Measurements from ENCODE around the gene NRXN2.

The NRXN2 gene

GRCh38 chr11:64752175-64752970 is 29.4 kb upstream of the NRXN2 start:
- Histone ChIP-seq H3K27ac (ENCODE audit: extremely low read depth, low read depth, low read length) (no peak overlapping the region), H3K4me3 (ENCODE audit: low read depth, low read length) (no peak overlapping the region), H3K36me3 (ENCODE audit: control insufficient read depth in 2 of 2, insufficient read depth in 1 of 2, low read length in 2 of 2) (peaks cover 0 to 3% of the 10 kb centered on the region in 2 experiments; a peak in 1 of 3 replicates), H3K9me3 (ENCODE audit: control insufficient read depth, insufficient read depth, low read depth, low read length) (no peaks in the 10 kb centered on the region), H3K4me1 (ENCODE audit: control insufficient read depth, insufficient read depth, low read length) (no peaks in the 10 kb centered on the region)
- TF ChIP-seq ZBTB17 (tag by site-specific recombination; IDR thresholded peaks at IDR 0.05) (peak; percentile 65; the same call in 1 of the 2 replicates), ZIC2 (tag by site-specific recombination; IDR thresholded peaks at IDR 0.05) (no peak)
- POLR2A ChIA-PET, result interaction anchor here (0.6 to 0.7 kb wide), 2 partner anchors 26 to 581 kb away, joined by 3 read pairs; partner anchors contain the start of genes DPF2 and SF1
- CTCF ChIA-PET, result interaction anchor here (0.6 to 1.7 kb wide), 4 partner anchors 9 to 263 kb away, joined by 4 to 15 read pairs (median 4); partner anchors contain the start of gene RASGRP2

GRCh38 chr11:64751580-64751979 is 28.6 kb upstream of the NRXN2 start:
- H3K4me1 ChIP-seq (ENCODE audit: control insufficient read depth, insufficient read depth, low read length), result no peaks in the 10 kb centered on the region
- no peak overlapping the region for H3K27ac ChIP-seq (ENCODE audit: extremely low read depth, low read depth, low read length)
- POLR2A ChIA-PET, result interaction anchor here (0.6 kb wide), 1 partner anchor 582 kb away, joined by 3 read pairs; the partner anchor contains the start of gene DPF2
- TF ChIP-seq ZNF302 (tag by site-specific recombination; IDR thresholded peaks at IDR 0.05; ENCODE audit: low read depth) (no peak), GLI2 (tag by site-specific recombination; IDR thresholded peaks at IDR 0.05; ENCODE audit: borderline replicate concordance, low read depth) (no peak), ZNF221 (tag by site-specific recombination; IDR thresholded peaks at IDR 0.05; ENCODE audit: borderline replicate concordance) (no peak), ZNF561 (tag by site-specific recombination; IDR thresholded peaks at IDR 0.05; ENCODE audit: borderline replicate concordance) (no peak), MEIS1 (CRISPR knock-in tag; IDR thresholded peaks at IDR 0.05; ENCODE audit: borderline replicate concordance) (no peak), ZNF138 (tag by site-specific recombination; IDR thresholded peaks at IDR 0.05; ENCODE audit: borderline replicate concordance) (no peak), ZNF600 (tag by site-specific recombination; IDR thresholded peaks at IDR 0.05) (no peak), ZNF692 (tag by site-specific recombination; IDR thresholded peaks at IDR 0.05) (no peak), ZNF2 (tag by site-specific recombination; IDR thresholded peaks at IDR 0.05) (no peak), ZNF768 (tag by site-specific recombination; IDR thresholded peaks at IDR 0.05) (no peak), ZNF23 (tag by site-specific recombination; IDR thresholded peaks at IDR 0.05; ENCODE audit: borderline replicate concordance) (no peak), ZNF677 (tag by site-specific recombination; IDR thresholded peaks at IDR 0.05) (no peak), ZNF514 (tag by site-specific recombination; IDR thresholded peaks at IDR 0.05) (no peak), GLIS2 (tag by site-specific recombination; IDR thresholded peaks at IDR 0.05) (no peak), KLF10 (tag by site-specific recombination; IDR thresholded peaks at IDR 0.05) (no peak), ZNF433 (tag by site-specific recombination; IDR thresholded peaks at IDR 0.05; ENCODE audit: low read depth) (no peak)
- TF ChIP-seq, protein P1, sequence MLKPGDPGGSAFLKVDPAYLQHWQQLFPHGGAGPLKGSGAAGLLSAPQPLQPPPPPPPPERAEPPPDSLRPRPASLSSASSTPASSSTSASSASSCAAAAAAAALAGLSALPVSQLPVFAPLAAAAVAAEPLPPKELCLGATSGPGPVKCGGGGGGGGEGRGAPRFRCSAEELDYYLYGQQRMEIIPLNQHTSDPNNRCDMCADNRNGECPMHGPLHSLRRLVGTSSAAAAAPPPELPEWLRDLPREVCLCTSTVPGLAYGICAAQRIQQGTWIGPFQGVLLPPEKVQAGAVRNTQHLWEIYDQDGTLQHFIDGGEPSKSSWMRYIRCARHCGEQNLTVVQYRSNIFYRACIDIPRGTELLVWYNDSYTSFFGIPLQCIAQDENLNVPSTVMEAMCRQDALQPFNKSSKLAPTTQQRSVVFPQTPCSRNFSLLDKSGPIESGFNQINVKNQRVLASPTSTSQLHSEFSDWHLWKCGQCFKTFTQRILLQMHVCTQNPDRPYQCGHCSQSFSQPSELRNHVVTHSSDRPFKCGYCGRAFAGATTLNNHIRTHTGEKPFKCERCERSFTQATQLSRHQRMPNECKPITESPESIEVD (tag by site-specific recombination; IDR thresholded peaks at IDR 0.05), result no peak
- TF ChIP-seq, protein P2, sequence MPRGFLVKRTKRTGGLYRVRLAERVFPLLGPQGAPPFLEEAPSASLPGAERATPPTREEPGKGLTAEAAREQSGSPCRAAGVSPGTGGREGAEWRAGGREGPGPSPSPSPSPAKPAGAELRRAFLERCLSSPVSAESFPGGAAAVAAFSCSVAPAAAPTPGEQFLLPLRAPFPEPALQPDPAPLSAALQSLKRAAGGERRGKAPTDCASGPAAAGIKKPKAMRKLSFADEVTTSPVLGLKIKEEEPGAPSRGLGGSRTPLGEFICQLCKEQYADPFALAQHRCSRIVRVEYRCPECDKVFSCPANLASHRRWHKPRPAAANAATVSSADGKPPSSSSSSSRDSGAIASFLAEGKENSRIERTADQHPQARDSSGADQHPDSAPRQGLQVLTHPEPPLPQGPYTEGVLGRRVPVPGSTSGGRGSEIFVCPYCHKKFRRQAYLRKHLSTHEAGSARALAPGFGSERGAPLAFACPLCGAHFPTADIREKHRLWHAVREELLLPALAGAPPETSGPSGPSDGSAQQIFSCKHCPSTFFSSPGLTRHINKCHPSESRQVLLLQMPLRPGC (tag by site-specific recombination; IDR thresholded peaks at IDR 0.05), result no peak
- TF ChIP-seq, protein P3, sequence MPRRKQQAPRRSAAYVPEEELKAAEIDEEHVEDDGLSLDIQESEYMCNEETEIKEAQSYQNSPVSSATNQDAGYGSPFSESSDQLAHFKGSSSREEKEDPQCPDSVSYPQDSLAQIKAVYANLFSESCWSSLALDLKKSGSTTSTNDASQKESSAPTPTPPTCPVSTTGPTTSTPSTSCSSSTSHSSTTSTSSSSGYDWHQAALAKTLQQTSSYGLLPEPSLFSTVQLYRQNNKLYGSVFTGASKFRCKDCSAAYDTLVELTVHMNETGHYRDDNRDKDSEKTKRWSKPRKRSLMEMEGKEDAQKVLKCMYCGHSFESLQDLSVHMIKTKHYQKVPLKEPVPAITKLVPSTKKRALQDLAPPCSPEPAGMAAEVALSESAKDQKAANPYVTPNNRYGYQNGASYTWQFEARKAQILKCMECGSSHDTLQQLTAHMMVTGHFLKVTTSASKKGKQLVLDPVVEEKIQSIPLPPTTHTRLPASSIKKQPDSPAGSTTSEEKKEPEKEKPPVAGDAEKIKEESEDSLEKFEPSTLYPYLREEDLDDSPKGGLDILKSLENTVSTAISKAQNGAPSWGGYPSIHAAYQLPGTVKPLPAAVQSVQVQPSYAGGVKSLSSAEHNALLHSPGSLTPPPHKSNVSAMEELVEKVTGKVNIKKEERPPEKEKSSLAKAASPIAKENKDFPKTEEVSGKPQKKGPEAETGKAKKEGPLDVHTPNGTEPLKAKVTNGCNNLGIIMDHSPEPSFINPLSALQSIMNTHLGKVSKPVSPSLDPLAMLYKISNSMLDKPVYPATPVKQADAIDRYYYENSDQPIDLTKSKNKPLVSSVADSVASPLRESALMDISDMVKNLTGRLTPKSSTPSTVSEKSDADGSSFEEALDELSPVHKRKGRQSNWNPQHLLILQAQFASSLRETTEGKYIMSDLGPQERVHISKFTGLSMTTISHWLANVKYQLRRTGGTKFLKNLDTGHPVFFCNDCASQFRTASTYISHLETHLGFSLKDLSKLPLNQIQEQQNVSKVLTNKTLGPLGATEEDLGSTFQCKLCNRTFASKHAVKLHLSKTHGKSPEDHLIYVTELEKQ (tag by site-specific recombination; IDR thresholded peaks at IDR 0.05; ENCODE audit: borderline replicate concordance), result no peak
- no peaks in the 10 kb centered on the region for H3K9me3 ChIP-seq (ENCODE audit: control insufficient read depth, insufficient read depth, low read depth, low read length)
- H3K36me3 ChIP-seq (ENCODE audit: control insufficient read depth in 2 of 2, insufficient read depth in 1 of 2, low read length in 2 of 2), result peaks cover 0 to 3% of the 10 kb centered on the region in 2 experiments; a peak in 1 of 3 replicates
- no peak overlapping the region for H3K4me3 ChIP-seq (ENCODE audit: low read depth, low read length)
- CTCF ChIA-PET, result interaction anchor here (0.6 to 1.7 kb wide), 5 partner anchors 8 to 262 kb away, joined by 3 to 15 read pairs (median 4); partner anchors contain the start of gene RASGRP2
